OCI-M1 (cell line): Measurements from ENCODE around the gene OXGR1.
"Not testable (repeated sequence)": the region's sequence is repeated elsewhere in the genome, so short reads cannot be mapped to it uniquely, and the experiment has no call there.

Source experiments
- DNase-seq: peaks from one replicate; lab custom pipeline; 2025; lab: John Stamatoyannopoulos, UW

OXGR1 gene

DNA sequence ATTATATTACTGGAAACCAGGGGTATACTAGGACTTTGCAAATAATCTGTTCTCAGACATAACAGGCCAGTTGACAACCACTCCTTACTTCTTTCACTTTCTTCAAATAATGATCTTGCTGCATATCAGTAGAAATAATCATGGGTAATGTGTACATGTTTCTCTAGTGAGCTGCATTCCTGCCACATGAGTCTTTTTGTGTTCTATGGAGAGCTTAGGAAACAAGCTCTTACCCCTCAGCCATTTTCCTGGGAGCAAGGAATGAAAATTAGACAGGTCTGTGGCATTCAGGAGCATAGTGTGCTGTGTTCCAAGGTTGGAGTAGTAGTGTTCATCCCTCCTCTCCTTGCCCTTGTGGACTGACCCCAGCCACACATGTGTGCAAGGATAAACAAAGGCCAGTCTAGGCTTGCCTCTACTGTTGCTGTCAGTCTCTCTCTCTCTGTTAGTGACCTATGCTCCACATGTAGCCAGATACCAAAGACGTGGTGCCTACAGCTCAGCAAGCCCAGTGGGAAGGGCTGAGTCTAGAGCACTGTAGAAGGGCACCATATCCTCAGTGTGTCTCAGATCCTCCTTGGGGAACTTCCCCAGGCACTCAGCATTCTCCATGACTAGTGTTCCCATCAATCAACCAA is 11.5 kb upstream of the OXGR1 start:
- DNase-seq: no peak

DNA sequence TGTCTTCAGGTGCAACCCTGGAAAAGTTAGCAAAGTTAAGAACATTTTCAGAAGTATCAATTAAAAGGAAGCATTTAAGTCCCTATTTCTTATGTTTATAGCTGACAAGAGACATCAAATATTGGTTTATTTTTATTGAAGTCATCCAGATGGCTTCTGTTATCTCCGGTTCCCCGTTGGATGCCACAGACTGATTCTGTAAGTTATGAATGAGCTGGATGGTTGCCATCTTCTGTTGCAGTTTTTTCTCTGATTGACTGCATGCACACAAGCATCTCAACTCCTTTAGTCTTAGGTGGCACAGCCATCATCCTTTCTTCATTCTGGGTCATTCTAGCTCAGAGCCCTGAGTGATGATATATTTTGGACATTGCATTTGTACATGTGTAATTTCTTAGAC is 10.6 kb upstream of the OXGR1 start:
- DNase-seq: no peak

DNA sequence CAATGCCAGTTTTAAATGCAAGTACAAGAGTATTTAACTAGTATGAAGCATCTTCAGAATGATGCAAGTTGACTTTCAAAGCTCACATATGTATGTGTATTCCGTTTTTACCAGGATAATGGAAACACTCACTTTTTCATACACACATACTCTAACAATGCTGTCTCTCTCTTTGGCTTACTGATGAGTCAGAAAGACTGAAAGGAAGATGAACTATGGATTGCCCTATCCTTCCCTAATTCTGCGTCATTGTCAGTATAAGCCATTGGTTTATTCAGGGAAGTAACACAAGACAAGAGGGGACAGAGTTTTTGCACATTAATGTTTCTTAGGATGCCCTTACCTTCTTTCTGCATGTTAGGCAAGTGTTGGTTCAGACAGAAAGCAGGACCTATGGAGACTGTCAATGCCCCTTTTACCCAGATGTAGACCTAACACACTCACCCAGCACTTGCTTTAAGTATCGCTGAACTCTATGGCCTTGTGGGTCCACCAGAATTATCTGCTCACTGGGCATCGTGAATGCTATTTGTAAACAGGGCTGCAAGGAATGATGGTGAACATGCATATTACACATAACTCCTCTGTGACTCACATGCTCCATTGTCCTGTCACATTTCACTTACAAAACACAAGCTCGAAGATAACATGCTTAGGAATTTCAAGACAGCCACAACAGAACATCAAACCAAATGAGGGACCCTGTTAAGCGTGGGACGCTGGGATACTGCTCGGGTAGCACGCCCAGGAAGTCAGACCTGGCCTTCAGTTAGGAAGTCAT is 10.0 kb upstream of the OXGR1 start:
- no peak for DNase-seq

GRCh38 chr13:97003071-97003470 is 8.8 kb upstream of the OXGR1 start:
- DNase-seq: no peak

- no peak for DNase-seq
Observed at GRCh38 chr13:97002581-97002980, 8.3 kb upstream of the OXGR1 start.

GRCh38 chr13:97001636-97002035 is 7.4 kb upstream of the OXGR1 start:
- DNase-seq: peak; percentile 47

DNA sequence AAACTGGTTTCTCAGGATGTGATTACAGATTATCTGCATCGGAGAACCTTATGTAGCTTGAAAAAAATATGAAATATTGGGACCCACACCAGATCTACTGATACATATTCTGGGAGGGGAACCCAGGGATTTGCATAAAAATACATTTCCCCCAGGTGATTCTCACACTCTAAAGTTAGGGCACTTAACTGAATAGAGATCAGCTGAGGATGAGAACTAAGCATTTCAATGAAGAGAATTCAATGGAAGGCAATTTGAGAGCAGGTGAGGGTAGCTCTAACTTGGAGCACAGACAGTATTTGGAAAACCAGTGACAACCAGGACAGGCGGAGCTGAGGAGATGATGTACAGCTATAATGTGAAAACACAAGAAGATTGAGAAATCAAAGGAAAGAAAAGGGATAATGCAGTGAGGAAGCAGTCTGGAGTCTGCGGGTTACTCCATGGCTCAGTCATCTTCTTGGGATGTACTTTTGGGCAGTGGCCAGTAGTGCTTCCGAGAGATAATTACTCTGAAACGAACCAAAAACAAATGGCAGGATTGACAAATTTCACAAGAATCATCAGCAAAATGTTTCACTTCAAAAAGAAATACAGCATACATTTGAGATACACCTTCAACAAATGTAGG is 6.1 kb upstream of the OXGR1 start:
- no peak for DNase-seq

DNA sequence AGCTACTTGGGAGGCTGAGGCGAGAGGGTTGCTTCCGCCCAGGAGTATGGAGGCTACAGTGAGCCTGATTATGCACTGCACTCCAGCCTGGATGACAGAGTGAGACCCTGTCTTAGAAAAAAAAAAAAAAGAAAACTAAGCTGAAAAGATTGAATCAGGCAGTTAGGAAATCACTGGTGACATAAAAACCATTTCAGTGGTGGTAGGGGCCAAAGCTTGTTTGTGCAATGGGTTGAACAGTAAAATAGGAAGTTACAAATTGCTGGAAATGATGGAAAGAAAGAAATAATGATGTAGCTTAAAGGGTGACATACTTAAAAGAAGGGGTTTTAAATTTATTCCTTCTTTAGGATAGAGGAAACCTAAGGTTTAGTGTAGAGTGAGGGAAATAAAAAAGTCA is 4.8 kb upstream of the OXGR1 start:
- DNase-seq: no peak

DNA sequence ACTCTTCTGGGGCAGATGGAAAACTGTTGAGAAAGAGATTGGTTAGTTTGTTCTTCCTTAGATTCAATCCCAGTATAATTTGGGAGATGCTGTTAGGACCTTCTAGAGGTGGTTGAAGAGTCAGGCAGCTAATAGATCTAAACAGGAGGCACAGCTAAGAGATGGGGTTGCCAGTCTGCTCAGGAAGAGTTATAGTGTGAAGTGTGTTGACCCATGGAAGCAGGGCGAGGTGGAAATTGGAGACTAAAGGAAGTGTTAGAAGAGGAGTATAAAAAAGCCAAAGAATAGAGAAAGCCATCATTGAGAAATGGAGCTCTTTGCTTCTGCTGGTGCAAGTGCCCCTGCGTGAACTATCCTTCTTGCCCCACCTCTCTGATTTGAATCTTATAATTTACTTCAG is 3.8 kb upstream of the OXGR1 start:
- no peak for DNase-seq

GRCh38 chr13:96996886-96997285 is 2.6 kb upstream of the OXGR1 start:
- DNase-seq: no peak

GRCh38 chr13:96996107-96996506 is 1.8 kb upstream of the OXGR1 start:
- no peak for DNase-seq

GRCh38 chr13:96994858-96995243 is 575 bp upstream of the OXGR1 start:
- no peak for DNase-seq

- DNase-seq: no peak
Observed at GRCh38 chr13:96993634-96994016, 651 bp downstream of the OXGR1 start.

GRCh38 chr13:96992633-96993032 is 1.6 kb downstream of the OXGR1 start:
- no peak for DNase-seq

DNA sequence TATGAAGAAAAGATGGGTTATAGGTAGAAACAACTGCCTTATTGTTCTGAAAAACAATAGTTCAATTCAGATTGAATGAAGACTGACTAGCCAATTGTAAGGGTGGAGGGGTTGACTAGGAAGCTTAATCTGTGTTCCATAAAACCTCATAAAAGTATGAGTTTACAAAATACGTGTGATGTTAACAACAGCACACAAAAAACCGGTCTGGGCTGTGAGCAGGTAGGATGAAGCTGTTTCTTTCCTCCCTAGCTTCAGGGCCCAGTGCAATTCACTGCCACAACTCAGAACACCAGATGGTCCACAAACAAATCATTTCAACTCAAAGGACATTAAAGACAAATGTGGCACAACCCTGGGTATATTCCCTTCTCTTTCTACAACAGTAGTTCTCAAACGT is 3.2 kb downstream of the OXGR1 start:
- no peak for DNase-seq

GRCh38 chr13:96988441-96988840 is 5.8 kb downstream of the OXGR1 start:
- no peak for DNase-seq

DNA sequence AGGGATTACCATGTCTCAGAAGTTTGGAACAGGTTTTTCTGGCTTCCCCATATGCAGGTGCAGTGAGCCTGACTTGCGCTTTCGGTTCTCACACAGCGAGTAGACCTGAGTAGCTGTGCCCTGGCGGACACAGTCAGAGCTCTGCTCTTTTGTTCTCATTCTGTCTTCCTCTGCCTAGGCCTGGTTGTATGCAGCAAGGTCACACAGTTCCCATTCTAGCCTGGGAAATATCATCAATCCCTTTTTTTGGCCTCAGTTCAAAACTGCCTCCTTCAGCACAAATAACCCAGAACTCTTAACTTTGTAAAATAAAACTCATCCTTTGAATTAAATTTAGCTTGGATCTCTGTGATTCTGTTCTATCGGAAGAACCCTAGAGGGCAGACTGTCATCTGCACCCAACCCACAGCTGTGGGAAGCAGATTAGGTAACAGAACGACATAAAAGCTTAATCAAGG is 10.2 kb downstream of the OXGR1 start:
- peak; percentile 65 for DNase-seq

DNA sequence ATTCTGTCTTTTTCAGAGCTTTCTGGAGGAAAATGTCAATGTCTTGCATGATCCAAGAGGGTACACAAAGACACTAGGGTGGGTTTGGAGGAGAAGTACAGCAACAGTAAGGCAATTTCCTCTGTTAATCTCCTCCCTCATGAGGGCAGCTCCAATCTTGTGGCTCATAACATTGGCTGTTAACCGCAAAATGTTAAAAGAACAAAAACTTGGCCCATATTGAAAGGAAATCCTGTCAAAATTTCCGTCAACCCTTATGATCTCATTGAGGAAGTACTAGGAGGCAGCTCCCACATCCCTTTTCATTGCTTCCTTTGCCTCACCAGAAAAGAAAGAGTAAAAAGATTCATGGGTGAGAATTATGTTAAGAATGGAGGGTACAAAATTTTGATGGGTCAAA is 11.6 kb downstream of the OXGR1 start:
- DNase-seq: peak; percentile 2

GRCh38 chr13:96979861-96980260 is 14.4 kb downstream of the OXGR1 start:
- not testable (repeated sequence) for DNase-seq

DNA sequence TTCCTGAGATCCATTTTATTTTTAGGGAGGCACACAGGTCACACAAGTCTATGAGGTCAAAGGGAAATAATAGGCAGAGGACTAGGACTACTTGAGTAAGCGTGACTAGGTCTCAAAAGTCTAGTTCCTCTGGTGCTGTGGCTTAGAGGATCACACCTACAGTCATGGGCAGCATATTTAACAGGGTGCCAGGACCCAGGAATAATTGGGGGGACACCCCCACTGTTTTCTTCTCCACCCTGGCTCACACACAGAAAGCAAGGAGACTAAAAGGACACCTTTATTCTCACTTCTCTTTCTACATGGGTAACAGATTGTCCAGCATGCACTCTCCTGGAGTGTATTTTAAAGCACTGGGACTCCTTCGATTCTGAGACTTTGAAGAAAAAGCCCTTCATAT is 26.2 kb downstream of the OXGR1 start:
- peak; percentile 9 for DNase-seq

GRCh38 chr13:96967248-96967745 is 27.0 kb downstream of the OXGR1 start:
- DNase-seq: peak; percentile 48

- DNase-seq: no peak
Observed at GRCh38 chr13:96966415-96967102, 27.7 kb downstream of the OXGR1 start.
